B cell (primary cell): ENCODE results near the gene MCOLN3.

Experiments used
- CTCF ChIP-seq: fragments of 200-600 bp; IDR thresholded peaks from one replicate; pipeline ENCODE4 v1.8.0; 2022; ENCODE audit warnings: antibody characterized with exemption, mild to moderate bottlenecking
- EZH2 ChIP-seq: IDR thresholded peaks from 2 replicates; pipeline ENCODE4 v1.6.1; 2012; ENCODE audit warnings: borderline replicate concordance, low read depth, mild to moderate bottlenecking, moderate library complexity, low read length; ENCODE audit not compliant: insufficient read depth, poor library complexity, severe bottlenecking

DNA sequence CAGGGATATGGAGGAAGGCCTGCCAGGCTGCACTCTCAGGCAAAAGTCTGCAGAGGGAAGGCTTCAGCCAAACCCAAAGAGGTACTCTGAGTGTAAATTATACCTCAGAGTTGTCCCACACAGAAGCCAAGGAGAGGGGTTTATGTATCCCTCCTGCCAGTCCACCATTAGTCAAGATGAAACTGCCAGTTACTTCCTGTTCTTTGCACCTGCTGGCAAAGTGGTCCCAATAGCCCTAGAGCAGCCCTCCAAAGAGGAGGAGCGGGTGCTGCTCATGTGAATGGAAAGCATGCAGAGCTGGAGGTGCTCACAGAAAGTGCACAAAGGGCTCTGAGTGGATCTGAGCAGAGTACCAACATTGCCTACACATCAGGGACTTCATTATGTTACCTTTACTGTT, 37.1 kb upstream of the MCOLN3 start:
- no peak for TF ChIP-seq CTCF
- TF ChIP-seq EZH2, result no peak
